Ecto neural progenitor cell (in vitro differentiated cells): Measurements from ENCODE around the gene CEP85L.
"Not testable (repeated sequence)": the region's sequence is repeated elsewhere in the genome, so short reads cannot be mapped to it uniquely, and the experiment has no call there.

Experiments
- DNase-seq: peaks from one replicate; pipeline ENCODE4 v3.0.0-alpha.2; 2018; ENCODE audit warnings: low spot score

CEP85L gene

GRCh38 chr6:118495485-118496280 is 155.7 kb downstream of the CEP85L start:
- no peak for DNase-seq

- no peak for DNase-seq
Observed at GRCh38 chr6:118494091-118494490, 157.3 kb downstream of the CEP85L start.

DNA sequence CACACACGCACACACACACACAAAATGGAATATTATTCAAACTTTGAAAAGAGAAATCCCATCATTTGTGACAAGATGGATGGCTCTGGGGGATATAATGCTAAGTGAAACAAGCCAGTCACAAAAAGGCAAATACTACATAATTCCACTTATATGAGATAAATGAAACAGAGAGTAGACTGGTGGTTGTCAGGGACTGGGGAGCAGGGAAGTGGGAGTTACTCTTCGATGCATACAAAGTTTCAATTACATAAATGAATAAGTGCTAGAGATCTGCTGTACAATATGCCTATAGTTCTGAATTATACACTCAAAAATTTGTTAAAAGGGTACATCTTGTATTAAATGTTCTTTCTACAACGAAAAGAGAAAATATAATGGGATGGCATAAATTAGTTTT is 161.4 kb downstream of the CEP85L start:
- no peak for DNase-seq

DNA sequence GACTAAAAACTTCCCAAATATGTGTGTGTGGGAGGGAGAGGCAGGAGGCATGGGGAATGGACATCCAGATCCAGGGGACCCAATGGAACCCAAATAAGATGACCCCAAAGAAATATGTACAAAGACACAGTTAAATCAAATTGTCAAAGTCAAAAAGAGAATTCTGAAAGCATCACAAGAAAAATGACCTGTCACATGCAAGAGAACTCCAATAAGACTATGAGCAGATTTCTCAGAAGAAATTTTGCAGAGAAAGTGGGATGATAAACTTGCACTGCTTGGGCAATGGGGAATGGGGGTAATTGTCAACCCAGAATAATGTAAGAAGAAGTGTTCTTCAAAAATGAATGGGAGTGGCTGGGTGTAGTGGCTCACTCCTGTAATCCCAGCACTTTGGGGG is 162.8 kb downstream of the CEP85L start:
- DNase-seq: no peak

- DNase-seq: no peak
Observed at GRCh38 chr6:118485601-118486550, 165.5 kb downstream of the CEP85L start.

- DNase-seq: no peak
Observed at GRCh38 chr6:118476551-118476950, 174.8 kb downstream of the CEP85L start.

- no peak for DNase-seq
Observed at GRCh38 chr6:118473266-118473665, 178.1 kb downstream of the CEP85L start.

- DNase-seq: no peak
Observed at GRCh38 chr6:118469468-118469867, 181.9 kb downstream of the CEP85L start.

DNA sequence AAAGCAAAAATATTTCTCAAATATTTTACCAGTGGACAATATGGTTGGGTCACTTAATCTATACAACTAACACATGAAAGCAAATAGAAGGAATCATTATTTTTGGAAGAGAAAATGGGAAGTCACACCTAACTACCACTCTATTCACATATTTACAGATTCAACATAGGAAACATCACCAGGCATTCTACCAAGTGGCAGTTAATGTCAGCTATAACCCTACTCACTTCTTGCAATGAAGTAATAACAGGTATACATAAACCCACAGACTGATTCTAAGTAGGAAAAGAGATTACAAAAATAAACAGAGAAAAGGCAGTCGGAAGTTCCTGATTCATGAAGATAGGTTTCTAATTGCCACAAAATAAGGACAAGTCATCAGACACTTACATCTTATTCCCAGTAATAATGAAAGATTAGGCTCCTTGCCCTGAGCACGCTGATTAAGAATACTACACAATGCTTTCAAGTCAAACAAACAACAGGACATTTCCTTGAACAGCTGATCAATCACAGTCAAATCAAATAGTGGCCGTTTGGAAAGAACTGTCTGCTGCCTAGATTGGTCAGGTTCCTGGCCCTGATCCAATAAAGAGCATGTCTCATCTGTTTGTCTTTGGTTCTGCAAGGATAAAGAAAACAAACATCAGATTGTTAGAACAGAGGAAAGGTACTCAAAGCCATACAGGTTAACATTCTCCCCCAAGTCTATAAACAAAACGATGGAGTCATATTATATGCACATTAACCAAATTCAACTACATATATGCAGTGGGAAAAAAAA is 182.5 kb downstream of the CEP85L start:
- DNase-seq: no peak

DNA sequence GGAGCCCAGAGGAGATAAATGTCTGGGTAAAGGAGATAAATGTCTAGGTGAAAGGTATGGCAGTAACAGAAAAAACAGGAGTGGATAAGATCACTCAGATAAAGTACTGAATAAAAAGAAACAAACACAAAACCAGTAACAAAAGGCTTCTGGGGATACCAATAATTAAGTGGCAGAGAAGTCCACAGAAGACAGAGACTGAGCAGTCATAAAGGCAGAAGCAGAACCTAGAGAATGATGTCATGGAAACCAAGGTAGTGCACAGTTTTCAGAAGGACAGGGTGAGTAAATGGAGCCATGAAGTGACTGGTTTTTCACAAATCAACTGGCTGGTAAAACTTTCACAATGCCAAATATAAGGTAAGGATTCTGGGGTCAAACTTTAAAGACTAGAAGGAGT is 184.2 kb downstream of the CEP85L start:
- no peak for DNase-seq

- no peak for DNase-seq
Observed at GRCh38 chr6:118464620-118465019, 186.8 kb downstream of the CEP85L start.

DNA sequence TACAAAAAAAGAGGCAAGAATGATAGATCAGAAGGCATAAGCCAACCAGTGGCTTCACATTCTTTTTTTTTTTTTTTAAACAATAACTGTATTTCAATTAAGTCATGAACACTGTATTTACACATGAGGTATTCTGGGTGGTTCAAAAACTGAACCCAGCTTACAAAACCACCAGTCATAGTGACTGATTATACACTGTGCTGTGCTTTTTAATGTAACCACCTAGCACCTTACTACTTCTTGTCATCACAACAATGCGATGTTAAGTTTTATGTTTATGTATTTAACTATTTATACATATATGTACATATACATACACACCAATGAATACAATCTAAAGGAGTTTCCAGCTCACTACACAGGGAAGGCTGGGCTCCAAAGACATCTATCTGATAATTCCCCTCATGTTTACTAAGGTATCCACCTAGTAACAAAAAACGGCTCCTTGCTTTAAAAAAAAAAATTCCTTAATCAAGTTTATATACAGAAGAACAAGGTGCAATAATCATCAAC is 190.4 kb downstream of the CEP85L start:
- DNase-seq: no peak

- DNase-seq: no peak
Observed at GRCh38 chr6:118456982-118457381, 194.4 kb downstream of the CEP85L start.

DNA sequence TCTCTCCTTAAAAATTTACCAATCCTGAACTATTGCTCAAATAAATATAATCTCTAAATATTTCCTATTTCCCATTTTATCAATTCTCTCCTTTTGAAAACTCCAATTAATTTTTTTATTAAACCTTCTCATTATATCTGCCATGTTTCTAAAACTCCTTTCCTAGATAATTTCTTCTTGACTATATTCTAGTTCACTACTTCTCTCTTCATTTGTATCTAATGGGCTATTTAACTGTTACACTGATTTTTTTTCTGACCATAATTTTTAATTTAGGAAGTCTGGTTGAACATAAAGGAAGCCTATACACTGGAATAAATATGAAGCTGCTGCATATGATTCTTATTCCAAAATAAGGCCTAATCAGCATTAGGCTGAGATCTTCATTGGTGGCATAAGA is 199.6 kb downstream of the CEP85L start:
- no peak for DNase-seq

DNA sequence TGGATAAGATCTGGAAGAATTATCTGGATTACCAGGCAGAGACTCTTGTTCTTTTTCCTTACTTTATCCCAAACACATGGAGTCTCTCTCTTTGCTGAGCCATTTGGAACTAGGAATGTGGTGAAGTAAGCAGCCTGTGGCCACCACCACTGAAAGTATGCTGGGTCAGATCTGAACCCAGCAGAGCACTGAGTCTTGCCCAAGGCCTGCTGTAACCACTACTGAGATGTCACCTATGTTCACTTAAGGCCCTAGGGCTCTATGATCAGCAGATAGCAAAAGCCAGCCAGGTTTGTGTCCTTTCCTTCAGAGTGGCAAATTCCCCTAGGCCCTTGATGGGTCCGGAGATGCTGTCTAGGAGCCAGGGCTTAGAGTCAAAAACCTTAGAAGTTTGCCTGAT is 206.6 kb downstream of the CEP85L start:
- DNase-seq: no peak

DNA sequence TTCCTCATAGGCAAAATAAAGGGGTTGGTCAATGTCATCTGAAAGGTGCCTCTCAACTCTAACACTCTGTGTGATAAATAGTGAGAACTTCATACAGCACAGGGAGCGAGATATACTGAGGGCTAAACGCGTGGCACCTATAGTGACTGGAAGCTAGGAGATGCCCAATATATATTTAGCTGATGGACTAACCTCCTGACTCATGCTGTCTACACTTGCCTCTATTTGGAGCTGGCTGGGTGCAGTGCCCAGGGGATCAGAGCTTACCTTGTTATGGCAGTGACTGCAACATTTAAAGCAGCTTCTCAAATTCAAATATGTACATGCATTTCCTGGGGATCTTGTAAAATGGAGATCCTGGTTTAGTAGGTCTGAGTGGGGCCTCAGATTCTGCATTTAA is 214.9 kb downstream of the CEP85L start:
- DNase-seq: no peak

DNA sequence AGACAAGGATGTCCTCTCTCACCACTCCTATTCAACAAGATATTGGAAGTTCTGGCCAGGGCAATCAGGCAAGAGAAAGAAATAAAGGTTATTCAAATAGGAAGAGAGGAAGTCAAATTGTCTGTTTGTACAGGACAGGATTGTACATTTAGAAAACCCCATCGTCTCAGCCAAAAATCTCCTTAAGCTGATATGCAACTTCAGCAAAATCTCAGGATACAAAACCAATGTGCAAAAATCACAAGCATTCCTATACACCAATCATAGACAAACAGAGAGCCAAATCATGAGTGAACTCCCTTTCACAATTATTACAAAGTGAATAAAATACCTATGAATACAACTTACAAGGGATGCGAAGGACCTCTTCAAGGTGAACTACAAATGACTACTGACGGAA is 217.2 kb downstream of the CEP85L start:
- not testable (repeated sequence) for DNase-seq

DNA sequence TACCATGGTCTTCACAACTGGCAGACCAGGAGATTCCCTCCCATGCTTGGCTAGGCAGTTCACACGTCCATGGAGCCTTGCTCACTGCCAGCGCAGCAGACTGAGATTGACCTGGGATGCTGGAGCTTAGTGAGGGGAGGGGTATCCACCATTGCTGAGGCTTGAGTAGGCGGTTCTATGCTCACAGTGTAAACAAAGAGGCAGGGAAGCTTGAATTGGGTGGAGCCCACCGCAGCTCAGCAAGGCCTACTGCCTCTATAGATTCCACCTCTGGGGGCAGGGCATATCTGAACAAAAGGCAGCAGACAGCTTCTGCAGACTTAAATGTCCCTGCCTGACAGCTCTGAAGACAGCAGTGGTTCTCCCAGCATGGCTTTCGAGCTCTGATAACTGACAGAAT is 230.1 kb downstream of the CEP85L start:
- DNase-seq: peak; percentile 49

DNA sequence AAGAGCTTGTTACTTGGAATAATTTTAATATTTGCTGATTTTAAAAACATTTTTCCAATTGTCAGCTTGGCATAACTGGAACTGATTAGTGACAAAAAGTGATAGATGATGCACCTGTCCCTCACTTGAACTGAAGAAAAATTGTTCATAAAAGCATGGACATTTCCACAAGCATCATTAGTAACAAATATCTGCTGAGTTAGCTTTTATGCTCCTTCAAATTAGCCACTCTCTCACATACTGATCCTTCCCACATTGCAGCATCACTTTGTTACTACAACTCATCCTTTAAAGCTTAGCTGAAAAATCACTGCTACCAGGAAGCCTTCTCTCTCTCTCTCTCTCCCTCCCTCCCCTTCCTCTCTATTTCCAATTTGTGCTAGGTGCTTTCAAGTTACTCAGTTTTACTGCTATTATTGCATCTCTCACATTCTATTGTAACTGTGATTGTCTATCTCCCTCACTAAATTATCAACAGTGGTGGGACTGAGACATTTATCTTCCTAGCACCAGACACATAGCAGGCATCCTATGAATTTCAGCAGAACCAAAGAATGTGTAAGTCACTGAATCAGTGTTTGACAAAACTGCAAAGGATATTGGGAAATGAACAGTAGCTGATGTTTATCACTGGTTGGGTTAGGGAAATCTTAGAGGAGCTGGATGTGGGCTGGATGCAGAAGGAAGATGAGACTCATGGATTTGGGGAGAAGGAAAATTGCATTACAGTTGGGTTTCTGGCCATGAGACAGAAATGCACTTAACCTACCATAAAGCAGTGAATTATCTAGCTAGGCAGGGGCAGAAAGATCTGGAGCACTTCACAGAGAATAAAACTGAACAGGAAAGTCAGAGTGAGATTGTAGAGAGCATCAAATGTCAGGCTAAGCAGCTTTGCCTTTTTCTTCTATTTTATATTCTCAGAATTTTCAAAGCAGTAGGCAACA is 231.7 kb downstream of the CEP85L start:
- no peak for DNase-seq
